Chondrocyte (in vitro differentiated cells): ENCODE data around the gene PCDHA10. TPM values are rescaled to one million over a fixed set of nuclear protein-coding genes. Genes with fewer than 3 reads are reported as not detected.
A peak's percentile ranks its signal among the peaks of the same experiment; 100 is the strongest.
"Not testable (repeated sequence)": the region's sequence is repeated elsewhere in the genome, so short reads cannot be mapped to it uniquely, and the experiment has no call there.

Source experiments
- DNase-seq: peaks from one replicate; pipeline ENCODE4 v3.0.0; 2021; ENCODE audit warnings: mixed read lengths, low spot score
- H3K27ac Mint-ChIP-seq: one replicate; pipeline ENCODE4 v1.8.0; 2021; ENCODE audit warnings: mild to moderate bottlenecking, moderate library complexity, mixed read lengths; ENCODE audit not compliant: unreplicated experiment
- H3K27me3 Mint-ChIP-seq: 2 replicates; pipeline ENCODE4 v1.8.0; 2021; ENCODE audit warnings: low read depth, mixed read lengths
- H3K36me3 Mint-ChIP-seq: 2 replicates; pipeline ENCODE4 v1.8.0; 2021; ENCODE audit warnings: low read depth, mixed read lengths
- H3K4me1 Mint-ChIP-seq: 2 replicates; pipeline ENCODE4 v1.8.0; 2021; ENCODE audit warnings: low read depth, mild to moderate bottlenecking, mixed read lengths
- H3K4me3 Mint-ChIP-seq: one replicate; pipeline ENCODE4 v1.8.0; 2021; ENCODE audit warnings: mild to moderate bottlenecking, moderate library complexity, mixed read lengths; ENCODE audit not compliant: unreplicated experiment
- H3K9me3 Mint-ChIP-seq: 2 replicates; pipeline ENCODE4 v1.8.0; 2021; ENCODE audit warnings: low read depth, mixed read lengths
- total RNA-seq: library from RNA; stranded (reverse); gene quantifications from 3 replicates; pipeline ENCODE4 v1.2.1, GENCODE V29; 2021
- TF ChIP-seq, protein P1 (sequence below): fragments of 200-600 bp; sonication (generic); IDR thresholded peaks from 2 replicates; pipeline ENCODE4 v1.5.0; 2021; ENCODE audit warnings: antibody characterized with exemption, mild to moderate bottlenecking, moderate library complexity

PCDHA10 gene
- total RNA-seq, 1 donor from 2014 or later: 20.5 TPM

DNA sequence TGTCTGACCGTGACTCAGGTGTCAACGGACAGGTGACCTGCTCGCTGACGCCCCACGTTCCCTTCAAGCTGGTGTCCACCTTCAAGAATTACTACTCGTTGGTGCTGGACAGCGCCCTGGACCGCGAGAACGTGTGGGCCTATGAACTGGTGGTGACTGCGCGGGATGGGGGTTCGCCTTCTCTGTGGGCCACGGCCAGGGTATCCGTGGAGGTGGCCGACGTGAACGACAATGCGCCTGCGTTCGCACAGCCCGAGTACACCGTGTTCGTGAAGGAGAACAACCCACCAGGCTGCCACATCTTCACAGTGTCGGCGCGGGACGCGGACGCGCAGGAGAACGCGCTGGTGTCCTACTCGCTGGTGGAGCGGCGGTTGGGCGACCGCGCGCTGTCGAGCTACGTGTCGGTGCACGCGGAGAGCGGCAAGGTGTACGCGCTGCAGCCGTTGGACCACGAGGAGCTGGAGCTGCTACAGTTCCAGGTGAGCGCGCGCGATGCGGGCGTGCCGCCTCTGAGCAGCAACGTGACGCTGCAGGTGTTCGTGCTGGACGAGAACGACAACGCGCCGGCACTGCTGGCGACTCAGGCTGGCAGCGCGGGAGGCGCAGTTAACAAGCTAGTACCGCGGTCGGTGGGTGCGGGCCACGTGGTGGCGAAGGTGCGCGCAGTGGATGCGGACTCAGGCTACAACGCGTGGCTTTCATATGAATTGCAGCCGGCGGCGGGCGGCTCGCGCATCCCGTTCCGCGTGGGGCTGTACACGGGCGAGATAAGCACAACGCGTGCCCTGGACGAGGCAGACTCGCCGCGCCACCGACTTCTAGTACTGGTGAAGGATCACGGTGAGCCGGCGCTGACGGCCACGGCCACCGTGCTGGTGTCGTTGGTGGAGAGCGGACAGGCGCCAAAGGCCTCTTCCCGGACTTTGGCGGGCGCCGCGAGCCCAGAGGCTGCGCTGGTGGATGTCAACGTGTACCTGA lies 14.8 kb downstream of the PCDHA10 start:
- Mint-ChIP-seq H3K9me3 (no peaks in the 10 kb centered on the region), H3K27ac (no peak overlapping the region), H3K4me3 (no peak overlapping the region), H3K4me1 (peaks cover 20% of the 10 kb centered on the region), H3K27me3 (no peaks in the 10 kb centered on the region), H3K36me3 (peaks cover 4% of the 10 kb centered on the region)
- TF ChIP-seq, protein P1, sequence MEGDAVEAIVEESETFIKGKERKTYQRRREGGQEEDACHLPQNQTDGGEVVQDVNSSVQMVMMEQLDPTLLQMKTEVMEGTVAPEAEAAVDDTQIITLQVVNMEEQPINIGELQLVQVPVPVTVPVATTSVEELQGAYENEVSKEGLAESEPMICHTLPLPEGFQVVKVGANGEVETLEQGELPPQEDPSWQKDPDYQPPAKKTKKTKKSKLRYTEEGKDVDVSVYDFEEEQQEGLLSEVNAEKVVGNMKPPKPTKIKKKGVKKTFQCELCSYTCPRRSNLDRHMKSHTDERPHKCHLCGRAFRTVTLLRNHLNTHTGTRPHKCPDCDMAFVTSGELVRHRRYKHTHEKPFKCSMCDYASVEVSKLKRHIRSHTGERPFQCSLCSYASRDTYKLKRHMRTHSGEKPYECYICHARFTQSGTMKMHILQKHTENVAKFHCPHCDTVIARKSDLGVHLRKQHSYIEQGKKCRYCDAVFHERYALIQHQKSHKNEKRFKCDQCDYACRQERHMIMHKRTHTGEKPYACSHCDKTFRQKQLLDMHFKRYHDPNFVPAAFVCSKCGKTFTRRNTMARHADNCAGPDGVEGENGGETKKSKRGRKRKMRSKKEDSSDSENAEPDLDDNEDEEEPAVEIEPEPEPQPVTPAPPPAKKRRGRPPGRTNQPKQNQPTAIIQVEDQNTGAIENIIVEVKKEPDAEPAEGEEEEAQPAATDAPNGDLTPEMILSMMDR: no peak
- DNase-seq: peak; percentile 90

DNA sequence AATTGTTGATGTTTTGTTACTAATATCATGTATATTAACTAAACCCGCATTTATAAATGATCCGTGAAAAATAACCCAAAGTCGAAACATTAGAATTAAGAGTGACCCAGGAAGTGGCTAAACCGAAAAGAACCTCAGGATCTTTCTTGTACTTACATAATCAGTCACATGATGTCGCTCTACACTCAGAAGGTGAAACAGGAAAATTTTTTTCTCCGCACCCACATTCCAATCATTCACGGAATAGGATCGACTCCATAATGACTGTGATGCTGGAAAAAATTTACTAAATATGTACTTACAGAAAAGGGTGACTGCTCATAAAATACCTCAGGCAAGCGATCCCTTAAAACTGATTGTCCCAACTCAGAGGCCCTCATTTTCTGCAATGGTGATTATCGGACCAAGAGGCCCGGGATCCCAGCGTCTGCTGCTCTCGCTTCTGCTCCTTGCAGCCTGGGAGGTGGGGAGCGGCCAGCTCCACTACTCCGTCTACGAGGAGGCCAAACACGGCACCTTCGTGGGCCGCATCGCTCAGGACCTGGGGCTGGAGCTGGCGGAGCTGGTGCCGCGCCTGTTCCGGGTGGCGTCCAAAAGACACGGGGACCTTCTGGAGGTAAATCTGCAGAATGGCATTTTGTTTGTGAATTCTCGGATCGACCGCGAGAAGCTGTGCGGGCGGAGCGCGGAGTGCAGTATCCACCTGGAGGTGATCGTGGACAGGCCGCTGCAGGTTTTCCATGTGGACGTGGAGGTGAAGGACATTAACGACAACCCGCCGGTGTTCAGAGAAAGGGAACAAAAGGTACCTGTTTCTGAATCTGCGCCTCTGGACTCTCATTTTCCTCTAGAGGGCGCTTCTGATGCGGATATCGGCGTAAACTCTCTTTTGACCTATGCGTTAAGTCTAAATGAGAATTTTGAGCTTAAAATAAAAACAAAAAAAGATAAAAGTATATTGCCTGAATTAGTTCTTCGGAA lies 19.7 kb downstream of the PCDHA10 start, which contains the start of gene PCDHA12:
PCDHA12 (plus strand) TSS at position 224 of the 981 bp plus-strand sequence; CDS start at position 389, 165 bp downstream.
- Mint-ChIP-seq H3K4me3 (peak within 1 kb of the TSS; percentile 90), H3K27me3 (no peaks in the 10 kb centered on the region), H3K36me3 (peaks cover 13% of the 10 kb centered on the region), H3K4me1 (peaks cover 32% of the 10 kb centered on the region), H3K27ac (peak within 1 kb of the TSS; percentile 91), H3K9me3 (peaks cover 5% of the 10 kb centered on the region)
- TF ChIP-seq, protein P1: peak; percentile 76
- DNase-seq: no peak

DNA sequence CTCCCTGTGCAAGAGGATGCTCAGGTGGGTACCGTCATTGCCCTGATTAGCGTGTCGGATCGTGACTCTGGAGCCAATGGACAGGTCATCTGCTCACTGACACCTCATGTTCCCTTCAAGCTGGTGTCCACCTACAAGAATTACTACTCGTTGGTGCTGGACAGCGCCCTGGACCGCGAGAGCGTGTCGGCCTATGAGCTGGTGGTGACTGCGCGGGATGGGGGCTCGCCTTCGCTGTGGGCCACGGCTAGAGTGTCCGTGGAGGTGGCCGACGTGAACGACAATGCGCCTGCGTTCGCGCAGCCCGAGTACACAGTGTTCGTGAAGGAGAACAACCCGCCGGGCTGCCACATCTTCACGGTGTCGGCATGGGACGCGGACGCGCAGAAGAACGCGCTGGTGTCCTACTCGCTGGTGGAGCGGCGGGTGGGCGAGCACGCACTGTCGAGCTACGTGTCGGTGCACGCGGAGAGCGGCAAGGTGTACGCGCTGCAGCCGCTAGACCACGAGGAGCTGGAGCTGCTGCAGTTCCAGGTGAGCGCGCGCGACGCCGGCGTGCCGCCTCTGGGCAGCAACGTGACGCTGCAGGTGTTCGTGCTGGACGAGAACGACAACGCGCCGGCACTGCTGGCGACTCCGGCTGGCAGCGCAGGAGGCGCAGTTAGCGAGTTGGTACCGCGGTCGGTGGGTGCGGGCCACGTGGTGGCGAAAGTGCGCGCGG lies 21.0 kb downstream of the PCDHA10 start:
- peaks cover 12% of the 10 kb centered on the region for H3K9me3 Mint-ChIP-seq
- H3K36me3 Mint-ChIP-seq: peaks cover 22% of the 10 kb centered on the region
- not testable (repeated sequence) for H3K4me3 Mint-ChIP-seq

DNA sequence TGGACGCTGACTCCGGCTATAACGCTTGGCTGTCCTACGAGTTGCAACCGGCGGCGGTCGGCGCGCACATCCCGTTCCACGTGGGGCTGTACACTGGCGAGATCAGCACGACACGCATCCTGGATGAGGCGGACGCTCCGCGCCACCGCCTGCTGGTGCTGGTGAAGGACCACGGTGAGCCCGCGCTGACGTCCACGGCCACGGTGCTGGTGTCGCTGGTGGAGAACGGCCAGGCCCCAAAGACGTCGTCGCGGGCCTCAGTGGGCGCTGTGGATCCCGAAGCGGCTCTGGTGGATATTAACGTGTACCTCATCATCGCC lies 21.5 kb downstream of the PCDHA10 start:
- Mint-ChIP-seq H3K4me3 (no peak overlapping the region), H3K36me3 (peaks cover 25% of the 10 kb centered on the region)
- DNase-seq: peak; percentile 87

More for the DNA sequence above, 21.0 kb downstream of the PCDHA10 start:
- Mint-ChIP-seq H3K27ac (peak overlapping the region; percentile 5), H3K4me1 (peaks cover 31% of the 10 kb centered on the region)
- DNase-seq, H3K27me3 Mint-ChIP-seq: not testable (repeated sequence)

More for the DNA sequence above, 21.5 kb downstream of the PCDHA10 start:
- Mint-ChIP-seq H3K27me3 (no peaks in the 10 kb centered on the region), H3K4me1 (peaks cover 28% of the 10 kb centered on the region), H3K9me3 (peaks cover 13% of the 10 kb centered on the region), H3K27ac (no peak overlapping the region)
- TF ChIP-seq, protein P1: no peak
